ENCODE measurements around the gene CCDC152. TPM values are rescaled to one million over a fixed set of nuclear protein-coding genes. Genes with fewer than 3 reads are reported as not detected.

The CCDC152 gene, protein sequence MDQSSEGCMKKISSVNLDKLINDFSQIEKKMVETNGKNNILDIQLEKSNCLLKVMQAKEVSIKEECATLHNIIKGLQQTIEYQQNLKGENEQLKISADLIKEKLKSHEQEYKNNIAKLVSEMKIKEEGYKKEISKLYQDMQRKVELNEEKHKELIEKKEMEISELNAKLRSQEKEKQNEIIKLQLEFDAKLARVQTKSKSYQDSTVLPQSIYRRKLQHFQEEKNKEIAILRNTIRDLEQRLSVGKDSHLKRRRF
- 0.78 TPM for total RNA-seq
- long read RNA-seq, partial matches to known transcripts = 0 of 2 reads
- long read RNA-seq, other reads (novel, unspliced or antisense) = 1 of 2 reads

DNA sequence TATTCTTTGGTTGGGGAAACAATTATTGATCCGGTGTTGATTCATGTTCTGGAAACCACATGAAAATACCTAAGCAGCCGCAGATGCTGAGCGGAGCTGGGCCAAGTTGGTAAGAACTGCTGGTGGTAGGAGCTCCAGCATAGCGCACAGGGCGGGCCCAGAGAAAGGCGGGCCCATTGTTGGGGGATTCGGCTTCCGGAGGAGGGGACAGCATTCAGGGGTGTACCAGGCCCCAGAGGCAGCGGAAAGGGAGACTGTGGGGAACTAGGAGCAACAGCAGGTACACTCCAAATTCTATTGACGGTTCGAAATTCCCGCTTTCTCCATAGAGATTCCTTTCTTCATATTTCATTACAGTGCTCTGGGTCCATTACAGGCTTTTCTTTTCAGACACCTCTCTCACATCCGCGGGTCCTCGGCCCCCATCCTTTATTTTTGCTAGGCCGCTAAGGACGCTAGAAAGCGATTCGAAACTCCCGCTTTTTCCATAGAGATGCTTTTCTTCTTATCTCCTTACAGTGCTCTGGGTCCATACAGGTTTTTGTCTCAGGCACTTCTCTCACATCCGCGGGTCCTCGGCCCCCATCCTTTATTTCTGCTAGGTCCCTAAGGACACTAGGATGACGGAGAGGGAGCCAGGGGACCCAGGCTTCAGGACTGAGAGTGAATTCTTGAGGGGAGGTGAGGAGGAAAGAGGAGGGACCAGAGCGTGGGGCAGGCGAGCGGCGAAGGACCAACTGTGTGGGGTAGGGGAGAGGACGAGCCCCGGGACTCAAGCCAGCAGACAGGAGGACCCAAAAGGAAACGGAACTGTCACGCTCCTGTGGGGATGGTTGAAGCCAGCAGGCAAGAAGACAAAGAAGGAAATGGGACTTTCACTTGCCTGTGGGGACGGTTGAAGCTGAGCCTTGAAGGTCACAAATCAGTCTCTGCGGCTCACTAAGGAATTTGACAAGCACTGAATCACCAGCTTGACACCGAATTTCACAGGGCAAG lies at the start of gene CCDC152:
CCDC152 (plus strand) TSS at position 213 of the 996 bp plus-strand sequence. CDS start 2,304 bp downstream, outside the sequence.
- TF ChIP-seq, protein P1, sequence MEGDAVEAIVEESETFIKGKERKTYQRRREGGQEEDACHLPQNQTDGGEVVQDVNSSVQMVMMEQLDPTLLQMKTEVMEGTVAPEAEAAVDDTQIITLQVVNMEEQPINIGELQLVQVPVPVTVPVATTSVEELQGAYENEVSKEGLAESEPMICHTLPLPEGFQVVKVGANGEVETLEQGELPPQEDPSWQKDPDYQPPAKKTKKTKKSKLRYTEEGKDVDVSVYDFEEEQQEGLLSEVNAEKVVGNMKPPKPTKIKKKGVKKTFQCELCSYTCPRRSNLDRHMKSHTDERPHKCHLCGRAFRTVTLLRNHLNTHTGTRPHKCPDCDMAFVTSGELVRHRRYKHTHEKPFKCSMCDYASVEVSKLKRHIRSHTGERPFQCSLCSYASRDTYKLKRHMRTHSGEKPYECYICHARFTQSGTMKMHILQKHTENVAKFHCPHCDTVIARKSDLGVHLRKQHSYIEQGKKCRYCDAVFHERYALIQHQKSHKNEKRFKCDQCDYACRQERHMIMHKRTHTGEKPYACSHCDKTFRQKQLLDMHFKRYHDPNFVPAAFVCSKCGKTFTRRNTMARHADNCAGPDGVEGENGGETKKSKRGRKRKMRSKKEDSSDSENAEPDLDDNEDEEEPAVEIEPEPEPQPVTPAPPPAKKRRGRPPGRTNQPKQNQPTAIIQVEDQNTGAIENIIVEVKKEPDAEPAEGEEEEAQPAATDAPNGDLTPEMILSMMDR (IDR thresholded peaks at IDR 0.05) = no peak
- Histone ChIP-seq H3K4me1 (no peaks in the 10 kb centered on the region), H3K4me3 (peak within 1 kb of the TSS; percentile 39), H3K9me3 (no peaks in the 10 kb centered on the region), H3K27me3 (no peaks in the 10 kb centered on the region), H3K27ac (no peak within 1 kb of the TSS), H3K36me3 (no peaks in the 10 kb centered on the region)
- ATAC-seq (peak; percentile 59), DNase-seq (no peak)
- intact Hi-C loops (cut with DNase I) = no loop called here

DNA sequence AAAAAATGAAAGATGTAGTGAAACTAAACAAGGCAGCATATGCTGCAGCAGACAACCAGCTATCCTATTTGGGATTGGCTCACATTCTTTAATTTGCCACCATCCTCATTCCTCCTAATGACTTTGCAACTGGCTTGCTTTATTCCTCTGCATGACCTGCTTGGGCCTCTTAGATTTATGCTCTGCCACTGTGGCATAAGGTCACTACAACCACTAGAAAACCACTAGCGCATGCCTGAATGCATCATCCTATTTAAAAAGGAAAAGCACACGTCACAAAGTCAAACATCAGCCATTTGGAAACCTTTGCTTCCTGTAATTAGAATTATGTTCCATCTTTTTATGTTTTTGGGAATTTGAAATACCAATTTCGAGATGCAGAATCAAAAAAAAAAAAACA lies 40.8 kb upstream of the CCDC152 start:
- ATAC-seq (no peak), DNase-seq (no peak)
- H3K36me3 ChIP-seq = no peaks in the 10 kb centered on the region
- H3K27me3 ChIP-seq = no peaks in the 10 kb centered on the region
- no peaks in the 10 kb centered on the region for H3K9me3 ChIP-seq
- no peak overlapping the region for H3K27ac ChIP-seq
- no peak overlapping the region for H3K4me3 ChIP-seq
- peaks cover 4% of the 10 kb centered on the region for H3K4me1 ChIP-seq
- intact Hi-C loops (cut with DNase I) = no loop called here
- TF ChIP-seq, protein P1 (IDR thresholded peaks at IDR 0.05) = no peak

DNA sequence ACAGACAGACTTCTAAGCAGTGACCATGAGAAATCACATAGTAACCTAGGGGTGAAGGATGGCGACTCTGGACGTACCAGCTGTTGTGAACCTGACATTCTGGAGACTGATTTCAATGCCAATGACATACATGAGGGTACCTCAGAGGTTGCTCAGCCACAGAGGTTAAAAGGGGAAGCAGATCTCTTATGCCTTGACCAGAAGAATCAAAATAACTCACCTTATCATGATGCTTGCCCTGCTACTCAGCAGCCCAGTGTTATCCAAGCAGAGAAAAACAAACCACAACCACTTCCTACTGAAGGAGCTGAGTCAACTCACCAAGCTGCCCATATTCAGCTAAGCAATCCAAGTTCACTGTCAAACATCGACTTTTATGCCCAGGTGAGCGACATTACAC lies 38.0 kb upstream of the CCDC152 start:
- H3K4me3 ChIP-seq = no peak overlapping the region
- DNase-seq (no peak), ATAC-seq (no peak)
- TF ChIP-seq, protein P1 (IDR thresholded peaks at IDR 0.05) = no peak
- H3K27ac ChIP-seq = no peak overlapping the region
- no peaks in the 10 kb centered on the region for H3K36me3 ChIP-seq
- intact Hi-C loops (cut with DNase I) = no loop called here
- H3K4me1 ChIP-seq = peaks cover 4% of the 10 kb centered on the region
- no peaks in the 10 kb centered on the region for H3K27me3 ChIP-seq
- no peaks in the 10 kb centered on the region for H3K9me3 ChIP-seq

DNA sequence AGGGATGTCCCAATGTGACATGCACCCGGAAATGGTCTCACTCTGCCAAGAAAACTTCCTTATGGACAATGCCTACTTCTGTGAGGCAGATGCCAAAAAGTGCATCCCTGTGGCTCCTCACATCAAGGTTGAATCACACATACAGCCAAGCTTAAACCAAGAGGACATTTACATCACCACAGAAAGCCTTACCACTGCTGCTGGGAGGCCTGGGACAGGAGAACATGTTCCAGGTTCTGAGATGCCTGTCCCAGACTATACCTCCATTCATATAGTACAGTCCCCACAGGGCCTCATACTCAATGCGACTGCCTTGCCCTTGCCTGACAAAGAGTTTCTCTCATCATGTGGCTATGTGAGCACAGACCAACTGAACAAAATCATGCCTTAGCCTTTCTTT lies 37.6 kb upstream of the CCDC152 start:
- no peak overlapping the region for H3K4me3 ChIP-seq
- intact Hi-C loops (cut with DNase I) = no loop called here
- TF ChIP-seq, protein P1 (IDR thresholded peaks at IDR 0.05) = no peak
- ATAC-seq = no peak
- H3K9me3 ChIP-seq = no peaks in the 10 kb centered on the region
- no peak overlapping the region for H3K27ac ChIP-seq
- no peaks in the 10 kb centered on the region for H3K36me3 ChIP-seq
- peaks cover 4% of the 10 kb centered on the region for H3K4me1 ChIP-seq
- H3K27me3 ChIP-seq = no peaks in the 10 kb centered on the region
- DNase-seq = no peak

DNA sequence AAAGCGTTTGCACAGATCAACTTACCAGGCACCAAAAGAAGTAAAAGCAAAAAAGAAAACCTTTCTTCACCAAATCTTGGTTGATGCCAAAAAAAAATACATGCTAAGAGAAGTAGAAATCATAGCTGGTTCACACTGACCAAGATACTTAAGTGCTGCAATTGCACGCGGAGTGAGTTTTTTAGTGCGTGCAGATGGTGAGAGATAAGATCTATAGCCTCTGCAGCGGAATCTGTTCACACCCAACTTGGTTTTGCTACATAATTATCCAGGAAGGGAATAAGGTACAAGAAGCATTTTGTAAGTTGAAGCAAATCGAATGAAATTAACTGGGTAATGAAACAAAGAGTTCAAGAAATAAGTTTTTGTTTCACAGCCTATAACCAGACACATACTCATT lies 36.4 kb upstream of the CCDC152 start:
- ATAC-seq = no peak
- TF ChIP-seq, protein P1 (IDR thresholded peaks at IDR 0.05) = no peak
- Histone ChIP-seq H3K4me1 (peaks cover 4% of the 10 kb centered on the region), H3K9me3 (no peaks in the 10 kb centered on the region), H3K36me3 (no peaks in the 10 kb centered on the region), H3K27ac (no peak overlapping the region), H3K4me3 (no peak overlapping the region), H3K27me3 (no peaks in the 10 kb centered on the region)
- intact Hi-C loops (cut with DNase I) = no loop called here
- DNase-seq = no peak

Data from upper lobe of right lung (tissue), 1 donor.